ENCODE data around the gene MFGE8.

MFGE8 gene

GRCh38 chr15:88872706-88873105, 40.5 kb downstream of the MFGE8 start:
- DNase-seq (ENCODE audit: low read depth in 3 of 3), result no peak

- no peak for DNase-seq (ENCODE audit: low read depth in 3 of 3)
These were observed 41.1 kb downstream of the MFGE8 start for GRCh38 chr15:88872106-88872505.

- DNase-seq (ENCODE audit: low read depth in 3 of 3), result no peak
These were observed 41.9 kb downstream of the MFGE8 start for GRCh38 chr15:88871313-88871712.

- DNase-seq (ENCODE audit: low read depth in 3 of 3), result no peak
These were observed 46.8 kb downstream of the MFGE8 start for GRCh38 chr15:88866295-88866881.

GRCh38 chr15:88865498-88866099, 47.6 kb downstream of the MFGE8 start:
- no peak for DNase-seq (ENCODE audit: low read depth in 3 of 3)

GRCh38 chr15:88864861-88865497, 48.2 kb downstream of the MFGE8 start:
- DNase-seq (ENCODE audit: low read depth in 3 of 3), result no peak

- no peak for DNase-seq (ENCODE audit: low read depth in 3 of 3)
These were observed 49.8 kb downstream of the MFGE8 start for GRCh38 chr15:88863412-88863811.

- no peak for DNase-seq (ENCODE audit: low read depth in 3 of 3)
These were observed 53.0 kb downstream of the MFGE8 start for GRCh38 chr15:88860212-88860611.

GRCh38 chr15:88859550-88859949, 53.6 kb downstream of the MFGE8 start:
- DNase-seq (ENCODE audit: low read depth in 3 of 3), result no peak

- DNase-seq (ENCODE audit: low read depth in 3 of 3), result no peak
These were observed 54.2 kb downstream of the MFGE8 start for GRCh38 chr15:88858934-88859333.

GRCh38 chr15:88852476-88852875, 60.7 kb downstream of the MFGE8 start:
- DNase-seq (ENCODE audit: low read depth in 3 of 3), result no peak

GRCh38 chr15:88849376-88850072, 63.7 kb downstream of the MFGE8 start:
- no peak for DNase-seq (ENCODE audit: low read depth in 3 of 3)

All from stimulated activated CD4-positive, alpha-beta T cell treated with anti-CD3 and anti-CD28 coated beads, TNF-alpha, amount 100 ng/mL, for 4 hours (primary cell).